Peyer's patch (tissue), 4 donors: ENCODE measurements around the gene EML1. TPM values are rescaled to one million over a fixed set of nuclear protein-coding genes. Genes with fewer than 3 reads are reported as not detected.

ENCODE experiments used
- DNase-seq, 3 donors: peaks; one replicate each; pipeline ENCODE4 v3.0.0-alpha.2; 2017 to 2019
- H3K27ac ChIP-seq, 4 donors: fragments of 200-600 bp; sonication (generic); one replicate each; pipeline ENCODE4 v1.5.1; 2016 to 2019
- H3K27me3 ChIP-seq, 2 donors: fragments of 200-600 bp; sonication (generic); one replicate each; pipeline ENCODE4 v1.5.1; 2019
- H3K36me3 ChIP-seq, 3 donors: fragments of 200-600 bp; sonication (generic); one replicate each; pipeline ENCODE4 v1.5.1; 2016 to 2019
- H3K4me1 ChIP-seq, 4 donors: fragments of 200-600 bp; sonication (generic); one replicate each; pipeline ENCODE4 v1.5.1; 2016 to 2019
- H3K4me3 ChIP-seq, 4 donors: fragments of 200-600 bp; sonication (generic); 1 replicate in 3 of 4; 2 replicates in 1 of 4; pipeline ENCODE4 v1.5.1; 2016 to 2019; ENCODE audit warnings: mild to moderate bottlenecking in 1 of 4
- H3K9me3 ChIP-seq, 4 donors: fragments of 200-600 bp; sonication (generic); one replicate each; pipeline ENCODE4 v1.5.1; 2016 to 2019; ENCODE audit warnings: mild to moderate bottlenecking in 1 of 4
- POLR2A ChIP-seq, 2 donors: fragments of 450-650 bp; IDR thresholded peaks; one replicate each; pipeline ENCODE4 v1.5.1; 2017; ENCODE audit warnings: antibody characterized with exemption in 2 of 2, mild to moderate bottlenecking in 2 of 2, moderate library complexity in 2 of 2
- total RNA-seq, 4 donors: library from RNA; depleted of rRNA; stranded (reverse); fragments of >200 nt; gene quantifications; one replicate each; pipeline ENCODE4 v1.1.0, GENCODE V29; 2016
- TF ChIP-seq, protein P1 (sequence below), 6 experiments: fragments of 450-650 bp in 4 of 6; fragments of 200-600 bp in 2 of 6; sonication (generic) in 1 of 6; IDR thresholded peaks; one replicate each; pipeline ENCODE4 v1.5.1; 2017 to 2019; ENCODE audit warnings: antibody characterized with exemption in 6 of 6, mild to moderate bottlenecking in 3 of 6, moderate library complexity in 1 of 6

EML1 gene
- total RNA-seq, 4 donors from 2014 or later, result 12.3 to 32.2 (median 18.9) TPM

DNA sequence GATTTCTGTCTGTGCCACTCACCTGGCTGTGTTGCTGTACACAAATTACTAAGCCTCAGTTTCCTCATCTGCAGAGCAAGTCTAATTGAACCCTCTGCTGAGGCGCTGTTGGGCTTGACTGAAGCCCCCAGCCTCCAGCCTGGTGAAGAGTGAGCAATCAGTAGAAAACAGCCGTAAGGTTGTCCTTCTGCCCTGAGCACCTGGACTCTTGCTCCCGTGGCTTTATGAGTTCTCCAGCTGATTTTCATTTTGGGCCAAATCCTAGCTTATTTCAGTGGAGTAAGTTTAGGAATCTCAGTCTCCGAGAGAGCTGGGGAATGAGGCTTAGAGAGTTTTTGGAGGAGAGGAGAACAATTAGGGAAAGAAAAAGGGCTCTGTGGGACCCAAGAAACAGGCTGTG lies 138.1 kb downstream of the EML1 start:
- TF ChIP-seq, protein P1, sequence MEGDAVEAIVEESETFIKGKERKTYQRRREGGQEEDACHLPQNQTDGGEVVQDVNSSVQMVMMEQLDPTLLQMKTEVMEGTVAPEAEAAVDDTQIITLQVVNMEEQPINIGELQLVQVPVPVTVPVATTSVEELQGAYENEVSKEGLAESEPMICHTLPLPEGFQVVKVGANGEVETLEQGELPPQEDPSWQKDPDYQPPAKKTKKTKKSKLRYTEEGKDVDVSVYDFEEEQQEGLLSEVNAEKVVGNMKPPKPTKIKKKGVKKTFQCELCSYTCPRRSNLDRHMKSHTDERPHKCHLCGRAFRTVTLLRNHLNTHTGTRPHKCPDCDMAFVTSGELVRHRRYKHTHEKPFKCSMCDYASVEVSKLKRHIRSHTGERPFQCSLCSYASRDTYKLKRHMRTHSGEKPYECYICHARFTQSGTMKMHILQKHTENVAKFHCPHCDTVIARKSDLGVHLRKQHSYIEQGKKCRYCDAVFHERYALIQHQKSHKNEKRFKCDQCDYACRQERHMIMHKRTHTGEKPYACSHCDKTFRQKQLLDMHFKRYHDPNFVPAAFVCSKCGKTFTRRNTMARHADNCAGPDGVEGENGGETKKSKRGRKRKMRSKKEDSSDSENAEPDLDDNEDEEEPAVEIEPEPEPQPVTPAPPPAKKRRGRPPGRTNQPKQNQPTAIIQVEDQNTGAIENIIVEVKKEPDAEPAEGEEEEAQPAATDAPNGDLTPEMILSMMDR (IDR thresholded peaks at IDR 0.05), result no peak
- no peak for TF ChIP-seq POLR2A (IDR thresholded peaks at IDR 0.05)
- no peaks in the 10 kb centered on the region for H3K36me3 ChIP-seq

DNA sequence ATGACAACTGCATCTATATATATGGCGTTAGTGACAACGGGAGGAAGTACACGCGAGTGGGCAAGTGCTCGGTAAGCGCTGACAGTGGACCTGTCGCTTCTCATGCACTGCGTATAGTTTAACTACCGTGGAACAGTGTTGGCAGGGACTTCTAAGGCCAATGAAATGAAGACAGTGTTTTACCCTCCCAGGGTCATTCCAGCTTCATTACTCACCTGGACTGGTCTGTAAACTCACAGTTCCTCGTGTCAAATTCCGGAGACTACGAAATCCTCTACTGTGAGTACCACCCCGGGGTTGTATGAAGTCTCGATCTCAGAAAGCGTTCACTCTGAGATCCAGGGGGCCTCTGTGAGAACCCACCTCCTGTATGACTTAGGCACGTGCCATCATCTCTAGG lies 142.8 kb downstream of the EML1 start:
- Histone ChIP-seq H3K36me3 (no peaks in the 10 kb centered on the region), H3K4me3 (no peak overlapping the region), H3K27me3 (no peaks in the 10 kb centered on the region), H3K27ac (no peak overlapping the region), H3K4me1 (no peaks in the 10 kb centered on the region), H3K9me3 (no peaks in the 10 kb centered on the region)
- no peak for DNase-seq
- TF ChIP-seq POLR2A (IDR thresholded peaks at IDR 0.05), result no peak
- TF ChIP-seq, protein P1 (IDR thresholded peaks at IDR 0.05), result no peak

More for the DNA sequence above, 138.1 kb downstream of the EML1 start:
- Histone ChIP-seq H3K4me3 (no peak overlapping the region), H3K9me3 (no peaks in the 10 kb centered on the region), H3K27me3 (no peaks in the 10 kb centered on the region), H3K27ac (no peak overlapping the region), H3K4me1 (no peaks in the 10 kb centered on the region)
- no peak for DNase-seq

DNA sequence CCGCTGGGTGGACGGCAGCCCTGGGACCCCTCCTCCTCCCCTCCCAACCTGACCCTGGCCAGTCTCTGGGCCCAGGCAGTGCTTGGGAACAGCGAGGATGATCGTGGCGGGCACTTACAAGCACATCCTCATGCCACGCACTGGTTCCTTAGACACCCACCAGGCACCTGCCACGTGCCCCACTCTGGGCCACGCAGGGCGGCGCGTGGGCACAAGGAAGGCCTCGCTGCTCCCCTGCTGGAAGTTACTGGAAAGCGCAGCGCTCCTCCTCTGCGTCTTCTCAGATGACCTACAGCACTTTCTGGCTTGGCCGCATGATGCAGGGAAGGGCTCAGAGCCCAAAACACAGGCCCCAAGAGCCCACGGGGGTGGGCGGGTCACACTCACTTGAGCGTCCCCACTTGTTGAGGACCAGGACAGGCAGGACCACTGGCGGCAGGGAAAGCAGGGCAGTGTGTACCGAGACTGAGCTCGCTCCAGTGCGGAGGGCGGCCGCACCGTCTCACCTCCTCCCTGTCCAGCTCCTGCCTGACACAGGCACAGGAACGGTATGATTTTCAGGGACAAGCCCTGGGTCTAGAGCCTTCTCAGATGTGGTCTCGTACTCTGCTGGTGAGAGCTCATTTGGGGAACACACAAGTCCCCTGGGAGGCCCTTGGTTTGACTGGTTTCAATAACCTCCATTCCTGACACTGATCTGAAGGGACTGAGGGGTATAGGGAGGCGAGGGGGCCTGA lies 143.7 kb downstream of the EML1 start:
- Histone ChIP-seq H3K36me3 (no peaks in the 10 kb centered on the region), H3K27me3 (no peaks in the 10 kb centered on the region), H3K27ac (no peak overlapping the region), H3K4me1 (no peaks in the 10 kb centered on the region), H3K9me3 (no peaks in the 10 kb centered on the region), H3K4me3 (no peak overlapping the region)
- DNase-seq, result no peak
- TF ChIP-seq POLR2A (IDR thresholded peaks at IDR 0.05), result no peak
- TF ChIP-seq, protein P1 (IDR thresholded peaks at IDR 0.05), result no peak

DNA sequence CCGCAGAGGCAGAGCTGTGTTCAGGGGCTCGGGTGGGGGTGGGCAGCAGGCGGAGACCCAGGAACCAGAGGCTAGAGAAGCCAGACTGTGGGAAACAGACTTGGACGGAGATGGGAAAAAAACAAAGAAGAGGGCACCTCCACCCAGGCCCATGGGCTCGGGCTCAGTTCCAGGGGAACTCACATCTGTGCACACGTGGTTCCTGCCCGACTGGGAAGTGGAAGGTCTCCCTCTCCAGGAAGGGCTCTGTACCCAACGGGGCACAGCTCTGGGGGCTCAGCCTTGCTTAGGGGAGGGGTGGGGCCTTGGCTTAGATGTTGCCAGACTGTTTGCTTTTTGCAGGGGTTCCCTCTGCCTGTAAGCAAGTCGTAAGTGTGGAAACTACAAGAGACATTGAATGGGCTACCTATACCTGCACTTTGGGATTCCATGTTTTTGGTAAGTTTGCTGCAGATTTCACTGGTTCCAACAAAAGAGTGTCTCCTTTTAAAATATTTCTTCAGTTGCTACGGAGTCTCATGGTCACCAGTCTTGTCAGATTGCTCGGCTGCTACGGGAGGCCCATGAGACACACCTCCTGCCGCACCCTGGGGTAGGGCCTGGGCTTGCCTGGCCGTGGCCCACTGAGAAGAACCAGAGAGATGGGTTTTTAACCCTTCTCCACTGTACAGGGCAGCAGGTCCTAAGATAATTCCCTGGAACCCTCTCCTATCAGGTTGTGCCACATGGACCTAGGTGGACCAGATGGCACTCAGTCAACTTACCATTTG lies 144.4 kb downstream of the EML1 start:
- no peak overlapping the region for H3K27ac ChIP-seq
- no peak overlapping the region for H3K4me3 ChIP-seq
- H3K36me3 ChIP-seq, result no peaks in the 10 kb centered on the region
- H3K4me1 ChIP-seq, result no peaks in the 10 kb centered on the region
- H3K9me3 ChIP-seq, result no peaks in the 10 kb centered on the region
- TF ChIP-seq, protein P1 (IDR thresholded peaks at IDR 0.05), result no peak
- TF ChIP-seq POLR2A (IDR thresholded peaks at IDR 0.05), result no peak
- H3K27me3 ChIP-seq, result no peaks in the 10 kb centered on the region
- peak in 1 of 3 donors; percentile 62 for DNase-seq

DNA sequence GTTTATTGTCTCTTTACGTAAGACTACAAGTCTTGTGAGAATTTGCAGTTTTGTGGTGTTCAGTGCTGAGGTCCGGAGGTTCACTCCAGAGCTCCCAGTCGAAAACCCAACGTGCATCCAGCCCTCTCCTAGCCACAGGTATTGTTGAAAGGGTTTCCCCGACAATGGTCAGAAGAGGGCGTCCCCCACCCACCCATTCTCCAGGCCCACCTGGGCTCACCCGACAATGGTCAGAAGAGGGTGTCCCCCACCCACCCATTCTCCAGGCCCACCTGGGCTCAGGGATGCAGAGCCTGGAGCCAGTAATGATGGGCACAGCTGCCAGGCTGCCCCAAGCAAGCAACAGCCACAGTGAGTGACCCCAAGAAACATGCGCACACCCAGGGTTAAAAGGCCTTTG lies 145.2 kb downstream of the EML1 start:
- no peak for DNase-seq
- no peak overlapping the region for H3K4me3 ChIP-seq
- H3K27ac ChIP-seq, result no peak overlapping the region
- H3K36me3 ChIP-seq, result no peaks in the 10 kb centered on the region
- H3K27me3 ChIP-seq, result no peaks in the 10 kb centered on the region
- H3K9me3 ChIP-seq, result no peaks in the 10 kb centered on the region
- H3K4me1 ChIP-seq, result no peaks in the 10 kb centered on the region
- TF ChIP-seq, protein P1 (IDR thresholded peaks at IDR 0.05), result no peak
- no peak for TF ChIP-seq POLR2A (IDR thresholded peaks at IDR 0.05)
